HepG2 (cell line): ENCODE data around the gene ACSBG1. TPM values are rescaled to one million over a fixed set of nuclear protein-coding genes. Genes with fewer than 3 reads are reported as not detected.

ENCODE experiments used
- ATAC-seq: fragments of 200-7000 bp; cut with Tn5 transposase; 3 replicates; pipeline ENCODE4 v1.9.1; 2020; ENCODE audit warnings: mild to moderate bottlenecking, moderate library complexity
- BruUV-seq: library from RNA; stranded (reverse); fragments of 400-500 nt; replicated peaks from 2 replicates; lab custom pipeline; 2021; lab: Mats Ljungman, UMichigan
- CTCF ChIA-PET: fragments of 300-600 bp; formaldehyde crosslinking; extraction: SDS; loops from one replicate; lab custom pipeline; 2021; ENCODE audit warnings: low total read pairs, inconsistent platforms, low intra/inter-chr PET ratio; lab: Yijun Ruan, JAX
- POLR2A ChIA-PET: fragments of 350-600 bp; sonication (Branson Sonifier 250); formaldehyde crosslinking; loops from one replicate; lab custom pipeline; 2020; ENCODE audit warnings: antibody characterized with exemption, inconsistent platforms; lab: Yijun Ruan, JAX
- DNase-seq: peaks from one replicate; pipeline ENCODE4 v3.0.0-alpha.2; 2015; ENCODE audit warnings: low spot score
- FAIRE-seq: peaks from 3 replicates; lab custom pipeline; 2011; peaks lifted over from hg19 to GRCh38; lab: Jason Lieb, UNC
- H2AFZ ChIP-seq: one replicate; pipeline ENCODE4 v1.6.1; 2011; ENCODE audit warnings: low read length, inconsistent platforms
- H3K27ac ChIP-seq: fragments of 300-600 bp; 3 replicates; pipeline ENCODE4 v1.8.0; 2011; ENCODE audit warnings: mixed run types, mild to moderate bottlenecking, mixed read lengths, low read length, inconsistent platforms; ENCODE audit not compliant: insufficient read depth; ENCODE audit errors: extremely low read length
- H3K27me3 ChIP-seq, 2 experiments: fragments of 200-600 bp in 1 of 2; 2 replicates in 1 of 2; 3 replicates in 1 of 2; pipeline versions ENCODE4 v1.6.0 to v1.8.0; 2011; ENCODE audit warnings: low read length in 2 of 2, mild to moderate bottlenecking in 2 of 2, moderate library complexity in 2 of 2, inconsistent platforms in 1 of 2; ENCODE audit not compliant: insufficient read depth in 2 of 2, control insufficient read depth in 1 of 2
- H3K36me3 ChIP-seq, 2 experiments: fragments of 200-600 bp in 1 of 2; replicated peaks in 1 of 2; 2 replicates in 1 of 2; 3 replicates in 1 of 2; pipeline versions ENCODE4 v1.5.1 to v1.8.0; 2011; ENCODE audit warnings: low read length in 2 of 2, inconsistent platforms in 1 of 2; ENCODE audit not compliant: insufficient read depth in 2 of 2, control insufficient read depth in 1 of 2
- H3K4me1 ChIP-seq: 2 replicates; pipeline ENCODE4 v1.5.1; 2012; ENCODE audit warnings: low read length, inconsistent platforms; ENCODE audit not compliant: insufficient read depth
- H3K4me2 ChIP-seq: 2 replicates; pipeline ENCODE4 v1.6.0; 2011; ENCODE audit warnings: low read depth, low read length, inconsistent platforms
- H3K4me3 ChIP-seq, 3 experiments: fragments of 200-600 bp in 1 of 3; sonication (generic), shearing (Covaris generic) in 1 of 3; replicated peaks in 1 of 3; 2 replicates each; pipeline ENCODE4 v1.5.1; 2011 to 2016; ENCODE audit warnings: low read length in 3 of 3, inconsistent platforms in 2 of 3, low read depth in 2 of 3, mild to moderate bottlenecking in 2 of 3, control low read depth in 1 of 3, mixed read lengths in 1 of 3; ENCODE audit not compliant: insufficient read depth in 1 of 3
- H3K79me2 ChIP-seq: one replicate; pipeline ENCODE4 v1.6.1; 2011; ENCODE audit warnings: low read length, inconsistent platforms; ENCODE audit not compliant: insufficient read depth
- H3K9ac ChIP-seq: 2 replicates; pipeline ENCODE4 v1.6.0; 2011; ENCODE audit warnings: mild to moderate bottlenecking, low read depth, low read length, inconsistent platforms; ENCODE audit not compliant: insufficient read depth
- H3K9me3 ChIP-seq: 2 replicates; pipeline ENCODE4 v1.5.1; 2012; ENCODE audit warnings: mild to moderate bottlenecking, low read length
- H4K20me1 ChIP-seq: 2 replicates; pipeline ENCODE4 v1.6.0; 2011; ENCODE audit warnings: inconsistent platforms, mild to moderate bottlenecking, low read length, moderate library complexity; ENCODE audit not compliant: insufficient read depth
- HCFC1 ChIP-seq: fragments of 150-350 bp; IDR thresholded peaks from 2 replicates; pipeline ENCODE4 v1.6.1; 2014; ENCODE audit warnings: low read depth, low read length
- NFAT5 ChIP-seq: sonication (generic); formaldehyde crosslinking; IDR thresholded peaks from 2 replicates; pipeline ENCODE4 v1.4.0; 2020; ENCODE audit warnings: missing genetic modification reagents
- POLR2G ChIP-seq: fragments of 200-400 bp; formaldehyde crosslinking; IDR thresholded peaks from 2 replicates; pipeline ENCODE4 v1.6.1; 2018; ENCODE audit warnings: mild to moderate bottlenecking, low read depth, low read length, moderate library complexity
- SALL2 ChIP-seq: sonication (generic); formaldehyde crosslinking; IDR thresholded peaks from 2 replicates; pipeline ENCODE4 v1.8.1; 2023; ENCODE audit warnings: mild to moderate bottlenecking, missing genetic modification reagents, inconsistent platforms
- ZBTB39 ChIP-seq: sonication (generic); formaldehyde crosslinking; IDR thresholded peaks from 2 replicates; pipeline ENCODE4 v1.5.0; 2020; ENCODE audit warnings: missing genetic modification reagents
- ZBTB7A ChIP-seq: sonication (generic); formaldehyde crosslinking; IDR thresholded peaks from 2 replicates; pipeline ENCODE4 v1.8.0; 2022; ENCODE audit warnings: mild to moderate bottlenecking, missing genetic modification reagents
- ZNF17 ChIP-seq: sonication (generic); formaldehyde crosslinking; IDR thresholded peaks from 2 replicates; pipeline ENCODE4 v1.5.0; 2020; ENCODE audit warnings: mild to moderate bottlenecking, missing genetic modification reagents
- ZNF343 ChIP-seq: sonication (generic); formaldehyde crosslinking; IDR thresholded peaks from 2 replicates; pipeline ENCODE4 v1.4.0; 2020; ENCODE audit warnings: mild to moderate bottlenecking, missing genetic modification reagents
- ZNF598 ChIP-seq: sonication (generic); formaldehyde crosslinking; IDR thresholded peaks from 2 replicates; pipeline ENCODE4 v1.5.1; 2020; ENCODE audit warnings: mild to moderate bottlenecking, missing genetic modification reagents, borderline replicate concordance
- ZNF615 ChIP-seq: sonication (generic); formaldehyde crosslinking; IDR thresholded peaks from 2 replicates; pipeline ENCODE4 v1.5.0; 2020; ENCODE audit warnings: mild to moderate bottlenecking, missing genetic modification reagents, borderline replicate concordance
- ZNF704 ChIP-seq: sonication (generic); formaldehyde crosslinking; IDR thresholded peaks from 2 replicates; pipeline ENCODE4 v1.8.1; 2023; ENCODE audit warnings: mild to moderate bottlenecking, inconsistent platforms, moderate library complexity, missing genetic modification reagents, borderline replicate concordance
- ZNF891 ChIP-seq: sonication (generic); formaldehyde crosslinking; IDR thresholded peaks from 2 replicates; pipeline ENCODE4 v1.5.0; 2020; ENCODE audit warnings: mild to moderate bottlenecking, missing genetic modification reagents
- WGBS: methylation state at CpG from one replicate; pipeline ENCODE4 v1.1.6; 2017; ENCODE audit warnings: low lambda C conversion rate; 5-methylcytosine and 5-hydroxymethylcytosine counted together
- in situ Hi-C: cut with HindIII; loops from 2 replicates; pipeline ENCODE4 v1.10.0; 2017; ENCODE audit warnings: low pct_unique_long_range_greater_than_20kb; ENCODE audit not compliant: extremely low pct_ligation_motif_present
- intact Hi-C: fragments of 100-400 bp; cut with micrococcal nuclease; formaldehyde crosslinking; loops from one replicate; pipeline ENCODE4 v1.10.0; 2022; ENCODE audit not compliant: unreplicated experiment
- polyA plus RNA-seq, 8 experiments: library from polyadenylated mRNA; depleted of rRNA in 3 of 8; stranded (reverse) in 7 of 8; unstranded in 1 of 8; fragments of >200 nt; fragmentation: Illumina TruSeq in 4 of 8; extraction: Trizol in 4 of 8; gene quantifications; 2 replicates each; pipeline versions ENCODE4 v1.2.1 to v1.2.3, GENCODE V29; 2011 to 2016; ENCODE audit warnings: low read depth in 4 of 8, missing spikeins in 1 of 8, mixed read lengths in 1 of 8; ENCODE audit not compliant: insufficient read depth in 1 of 8
- total RNA-seq, 5 experiments: library from RNA; depleted of rRNA; stranded (reverse); fragments of >200 nt; fragmentation: Illumina TruSeq; extraction: Trizol; gene quantifications; 2 replicates each; pipeline ENCODE4 v1.2.3, GENCODE V29; 2016; ENCODE audit warnings: low read depth in 1 of 5

ACSBG1 gene
- total and polyA plus RNA-seq, 2 of the 13 experiments (the other 11 are each of a cell fraction or from before 2014, with no cell fraction given), result 0.35 to 0.81 TPM

GRCh38 chr15:78133801-78134200 is 100.6 kb downstream of the ACSBG1 start (continued):
- TF ChIP-seq NFAT5 (CRISPR knock-in tag), result no peak
- TF ChIP-seq, all 625 proteins: peak for 0

- POLR2A ChIA-PET, result interaction anchor here (0.5 to 2.8 kb wide), 4 partner anchors 18 to 741 kb away, joined by 3 to 11 read pairs (median 3); partner anchors contain the start of genes IDH3A, MORF4L1 and PSMA4
- CTCF ChIA-PET, result interaction anchor here (0.9 to 2.6 kb wide), 2 partner anchors 46 to 64 kb away, joined by 4 to 12 read pairs; no protein-coding TSS in a partner anchor
- Histone ChIP-seq H3K9ac (peak within 1 kb of the TSS; percentile 80), H2AFZ (peak within 1 kb of the TSS; percentile 42), H3K27ac (no peak within 1 kb of the TSS), H3K27me3 (peaks cover 2 to 12% of the 10 kb centered on the region in 2 experiments; a peak in 2 of 5 replicates), H3K79me2 (no peaks in the 10 kb centered on the region), H3K4me1 (peaks cover 39% of the 10 kb centered on the region), H3K36me3 (no peaks in the 10 kb centered on the region), H3K9me3 (no peaks in the 10 kb centered on the region), H3K4me2 (peak within 1 kb of the TSS; percentile 99), H3K4me3 (peak within 1 kb of the TSS; percentile 75 to 87 (median 86)), H4K20me1 (no peaks in the 10 kb centered on the region)
- TSS peak; percentile 88 for BruUV-seq
- FAIRE-seq, result peak; percentile 23
- 0% methylated on average over 1 of the region's 79 CpGs for WGBS
- peak; percentile 81 for ATAC-seq
- DNase-seq, result peak; percentile 43
- intact Hi-C loops (loop anchor here (1.0 kb wide), 1 partner anchor 18 kb away; the partner anchor contains the start of gene IDH3A), in situ Hi-C loops (no loop called here)
- TF ChIP-seq POLR2G, result peak; percentile 71
- TF ChIP-seq ZNF343, result no peak
- no peak for TF ChIP-seq ZNF598 (CRISPR knock-in tag)
- 0 out of 2 replicates have a peak, but pooled peaks have one; percentile 59 for TF ChIP-seq ZNF704 (CRISPR knock-in tag)
- no peak for TF ChIP-seq ZNF17 (CRISPR knock-in tag)
- TF ChIP-seq ZBTB39 (CRISPR knock-in tag), result no peak
- no peak for TF ChIP-seq ZNF615 (CRISPR knock-in tag)
- TF ChIP-seq HCFC1, result no peak
- TF ChIP-seq SALL2 (CRISPR knock-in tag), result 0 out of 2 replicates have a peak, but pooled peaks have one; percentile 29
- TF ChIP-seq ZNF891 (CRISPR knock-in tag), result 0 out of 2 replicates have a peak, but pooled peaks have one; percentile 39
- peak; percentile 98 for TF ChIP-seq ZBTB7A
Observed at GRCh38 chr15:78131295-78132061, 102.9 kb downstream of the ACSBG1 start, which contains the start of gene CIB2. CIB2 (minus strand) TSS chr15:78131445; CDS start chr15:78131215, 230 bp downstream.
